GM23338 (cell line): ENCODE data around the gene LDLR.

ENCODE experiments used
- CREB1 ChIP-seq: fragments of 250-450 bp; sonication (Bioruptor Pico); IDR thresholded peaks from 2 replicates; pipeline ENCODE4 v1.5.0; 2020; ENCODE audit warnings: low read depth, mild to moderate bottlenecking, moderate library complexity
- CTCF ChIP-seq, 2 experiments: fragments of 200-600 bp in 1 of 2; sonication (generic) in 1 of 2; conservative IDR thresholded peaks; 2 replicates each; pipeline versions ENCODE4 v1.5.1 to v1.6.1; 2016 to 2017; ENCODE audit warnings: antibody characterized with exemption in 2 of 2, low read depth in 2 of 2, mild to moderate bottlenecking in 2 of 2, moderate library complexity in 1 of 2
- ETS1 ChIP-seq: IDR thresholded peaks from 2 replicates; pipeline ENCODE4 v1.6.1; 2016; ENCODE audit warnings: antibody characterized with exemption
- EZH2 ChIP-seq: fragments of 200-600 bp; sonication (generic); IDR thresholded peaks from one replicate; pipeline ENCODE4 v1.8.0; 2017; ENCODE audit warnings: antibody characterized with exemption, mild to moderate bottlenecking, low read depth; ENCODE audit not compliant: unreplicated experiment
- EZH2phosphoT487 ChIP-seq: fragments of 200-600 bp; sonication (generic); IDR thresholded peaks from one replicate; pipeline ENCODE4 v1.8.1; 2018; ENCODE audit warnings: antibody characterized with exemption; ENCODE audit not compliant: unreplicated experiment
- JUNB ChIP-seq: IDR thresholded peaks from one replicate; pipeline ENCODE4 v1.6.1; 2016; ENCODE audit warnings: antibody characterized with exemption; ENCODE audit not compliant: unreplicated experiment
- POLR2AphosphoS5 ChIP-seq: IDR thresholded peaks from 2 replicates; pipeline ENCODE4 v1.6.1; 2016; ENCODE audit warnings: antibody characterized with exemption, low read depth
- REST ChIP-seq: IDR thresholded peaks from one replicate; pipeline ENCODE4 v1.6.1; 2018; ENCODE audit warnings: antibody characterized with exemption; ENCODE audit not compliant: unreplicated experiment
- ZNF114 ChIP-seq: fragments of 250-450 bp; sonication (Bioruptor Pico); IDR thresholded peaks from 2 replicates; pipeline ENCODE4 v1.5.0; 2020; ENCODE audit warnings: mild to moderate bottlenecking, moderate library complexity
- ZNF331 ChIP-seq: fragments of 250-450 bp; sonication (Bioruptor Pico); IDR thresholded peaks from 2 replicates; pipeline ENCODE4 v1.5.0; 2020; ENCODE audit warnings: low read depth, mild to moderate bottlenecking, moderate library complexity
- ZNF462 ChIP-seq: fragments of 250-450 bp; sonication (Bioruptor Pico); IDR thresholded peaks from 2 replicates; pipeline ENCODE4 v1.5.0; 2020; ENCODE audit warnings: mild to moderate bottlenecking, moderate library complexity

GRCh38 chr19:11165486-11166030 lies 76.3 kb downstream of the LDLR start:
- TF ChIP-seq CTCF (conservative IDR thresholded peaks at IDR 0.05; ENCODE audit: low read depth in 2 of 2) (no peak), REST (no peak), POLR2AphosphoS5 (no peak), EZH2 (no peak), JUNB (no peak), EZH2phosphoT487 (no peak), ZNF462 (CRISPR knock-in tag) (no peak), CREB1 (CRISPR knock-in tag) (no peak), ETS1 (no peak), ZNF114 (CRISPR knock-in tag) (no peak), ZNF331 (CRISPR knock-in tag) (no peak)
